Uterus (tissue), 4 donors: ENCODE data around the gene VBP1. TPM values are rescaled to one million over a fixed set of nuclear protein-coding genes. Genes with fewer than 3 reads are reported as not detected.

ENCODE experiments used
- DNase-seq, 2 donors: peaks; one replicate each; pipeline ENCODE4 v3.0.0-alpha.2; 2019 to 2020
- H3K27ac ChIP-seq, 2 donors: fragments of 200-600 bp; sonication (generic); 1 replicate in 1 of 2; 2 replicates in 1 of 2; pipeline ENCODE4 v1.5.1; 2016 to 2018
- H3K27me3 ChIP-seq, 2 donors: fragments of 200-600 bp; sonication (generic); one replicate each; pipeline ENCODE4 v1.5.1; 2018 to 2019; ENCODE audit warnings: control low read depth in 1 of 2
- H3K36me3 ChIP-seq, 2 donors: fragments of 200-600 bp; sonication (generic); one replicate each; pipeline ENCODE4 v1.5.1; 2019; ENCODE audit warnings: control low read depth in 1 of 2
- H3K4me1 ChIP-seq, 2 donors: fragments of 200-600 bp; sonication (generic); one replicate each; pipeline ENCODE4 v1.5.1; 2018 to 2019; ENCODE audit warnings: control low read depth in 1 of 2
- H3K4me3 ChIP-seq, 2 donors: fragments of 200-600 bp; sonication (generic); 1 replicate in 1 of 2; 2 replicates in 1 of 2; pipeline ENCODE4 v1.5.1; 2018 to 2019; ENCODE audit warnings: mild to moderate bottlenecking in 1 of 2
- H3K9me3 ChIP-seq, 2 donors: fragments of 200-600 bp; sonication (generic); one replicate each; pipeline ENCODE4 v1.5.1; 2019; ENCODE audit warnings: control low read depth in 1 of 2
- CTCF ChIP-seq, 4 experiments: fragments of 200-600 bp in 2 of 4; fragments of 450-650 bp in 2 of 4; sonication (generic) in 2 of 4; IDR thresholded peaks; one replicate each; pipeline ENCODE4 v1.5.1; 2016 to 2019; ENCODE audit warnings: antibody characterized with exemption in 4 of 4, mild to moderate bottlenecking in 2 of 4, moderate library complexity in 1 of 4
- POLR2A ChIP-seq, 2 donors: fragments of 450-650 bp; IDR thresholded peaks; one replicate each; pipeline ENCODE4 v1.6.1; 2016; ENCODE audit warnings: antibody characterized with exemption in 2 of 2, mild to moderate bottlenecking in 1 of 2, moderate library complexity in 1 of 2
- intact Hi-C: fragments of 100-400 bp; cut with DNase I; formaldehyde crosslinking; loops from one replicate; pipeline ENCODE4 v1.15.1; 2023; ENCODE audit warnings: low total_unique reads
- total RNA-seq, 4 donors: library from RNA; depleted of rRNA in 3 of 4; stranded (reverse); fragments of >200 nt in 3 of 4; gene quantifications; one replicate each; pipeline versions ENCODE4 v1.1.0 to v1.2.4, GENCODE V29; 2014 to 2023
- donor health status: DM: yes; HTN: yes; CAD: no.

The VBP1 gene
- total RNA-seq, 4 donors from 2014 or later = 27.4 to 83.6 (median 39.4) TPM

- no peak overlapping the region for H3K4me3 ChIP-seq
- no peaks in the 10 kb centered on the region for H3K4me1 ChIP-seq
- H3K9me3 ChIP-seq = no peaks in the 10 kb centered on the region
- H3K36me3 ChIP-seq = no peaks in the 10 kb centered on the region
- H3K27me3 ChIP-seq = no peaks in the 10 kb centered on the region
- no peak for TF ChIP-seq CTCF (IDR thresholded peaks at IDR 0.05)
- TF ChIP-seq POLR2A (IDR thresholded peaks at IDR 0.05) = no peak
- no peak for DNase-seq
- intact Hi-C loops = no loop called here
- H3K27ac ChIP-seq = no peak overlapping the region
Observed at GRCh38 chrX:155246748-155247147, 30.5 kb downstream of the VBP1 start.

- Histone ChIP-seq H3K4me3 (no peak overlapping the region), H3K27ac (no peak overlapping the region), H3K4me1 (no peaks in the 10 kb centered on the region), H3K36me3 (no peaks in the 10 kb centered on the region), H3K9me3 (no peaks in the 10 kb centered on the region), H3K27me3 (no peaks in the 10 kb centered on the region)
- no peak for DNase-seq
- TF ChIP-seq CTCF (IDR thresholded peaks at IDR 0.05) (no peak), POLR2A (IDR thresholded peaks at IDR 0.05) (no peak)
- intact Hi-C loops = no loop called here
Observed at GRCh38 chrX:155247497-155247896, 31.2 kb downstream of the VBP1 start.

- H3K4me3 ChIP-seq = no peak overlapping the region
- H3K4me1 ChIP-seq = no peaks in the 10 kb centered on the region
- no peak overlapping the region for H3K27ac ChIP-seq
- intact Hi-C loops = no loop called here
- DNase-seq = no peak
- H3K9me3 ChIP-seq = no peaks in the 10 kb centered on the region
- no peak for TF ChIP-seq CTCF (IDR thresholded peaks at IDR 0.05)
- no peak for TF ChIP-seq POLR2A (IDR thresholded peaks at IDR 0.05)
- H3K36me3 ChIP-seq = no peaks in the 10 kb centered on the region
- no peaks in the 10 kb centered on the region for H3K27me3 ChIP-seq
Observed at GRCh38 chrX:155251391-155251790, 35.1 kb downstream of the VBP1 start.

- Histone ChIP-seq H3K36me3 (no peaks in the 10 kb centered on the region), H3K4me3 (no peak overlapping the region), H3K4me1 (no peaks in the 10 kb centered on the region), H3K9me3 (no peaks in the 10 kb centered on the region), H3K27ac (no peak overlapping the region), H3K27me3 (no peaks in the 10 kb centered on the region)
- intact Hi-C loops = no loop called here
- TF ChIP-seq CTCF (IDR thresholded peaks at IDR 0.05) = no peak
- TF ChIP-seq POLR2A (IDR thresholded peaks at IDR 0.05) = no peak
- DNase-seq = no peak
Observed at GRCh38 chrX:155259752-155260151, 43.5 kb downstream of the VBP1 start.

GRCh38 chrX:155262970-155263754 lies 46.9 kb downstream of the VBP1 start:
- Histone ChIP-seq H3K4me3 (no peak overlapping the region), H3K4me1 (no peaks in the 10 kb centered on the region), H3K27me3 (no peaks in the 10 kb centered on the region), H3K36me3 (no peaks in the 10 kb centered on the region), H3K9me3 (no peaks in the 10 kb centered on the region), H3K27ac (no peak overlapping the region)
- no peak for DNase-seq
- no peak for TF ChIP-seq CTCF (IDR thresholded peaks at IDR 0.05)
- TF ChIP-seq POLR2A (IDR thresholded peaks at IDR 0.05) = no peak
- intact Hi-C loops = no loop called here
